Measurements from ENCODE around the gene MGAT4D.

- no peak for TF ChIP-seq CTCF (conservative IDR thresholded peaks at IDR 0.05; ENCODE audit: low read length)
- TF ChIP-seq EZH2phosphoT487 (IDR thresholded peaks at IDR 0.05; ENCODE audit: borderline replicate concordance): no peak
Measured at GRCh38 chr4:140533951-140534480, 35.9 kb upstream of the MGAT4D start.

Measured in Loucy (cell line).